Cardiac fibroblast (primary cell): ENCODE results near the gene ROR2.
A peak's percentile ranks its signal among the peaks of the same experiment; 100 is the strongest.
"Not testable (repeated sequence)": the region's sequence is repeated elsewhere in the genome, so short reads cannot be mapped to it uniquely, and the experiment has no call there.

Source experiments
- DNase-seq, 2 donors: peaks; one replicate each; pipeline versions ENCODE4 v3.0.0 to v3.0.0-alpha.2; 2010; ENCODE audit warnings: low read depth in 2 of 2
- H3K4me3 ChIP-seq, 2 donors: replicated peaks in 1 of 2; 1 replicate in 1 of 2; 2 replicates in 1 of 2; pipeline ENCODE4 v1.5.1; 2011; ENCODE audit warnings: low read depth in 2 of 2, low read length in 2 of 2, mild to moderate bottlenecking in 2 of 2, moderate library complexity in 1 of 2
- CTCF ChIP-seq: IDR thresholded peaks from one replicate; pipeline ENCODE4 v1.5.1; 2011; ENCODE audit warnings: low read depth, mild to moderate bottlenecking, low read length, inconsistent platforms

ROR2 gene

GRCh38 chr9:91558395-91558794 is 391.6 kb downstream of the ROR2 start:
- no peak for DNase-seq
- TF ChIP-seq CTCF = no peak
- H3K4me3 ChIP-seq = no peak overlapping the region

DNA sequence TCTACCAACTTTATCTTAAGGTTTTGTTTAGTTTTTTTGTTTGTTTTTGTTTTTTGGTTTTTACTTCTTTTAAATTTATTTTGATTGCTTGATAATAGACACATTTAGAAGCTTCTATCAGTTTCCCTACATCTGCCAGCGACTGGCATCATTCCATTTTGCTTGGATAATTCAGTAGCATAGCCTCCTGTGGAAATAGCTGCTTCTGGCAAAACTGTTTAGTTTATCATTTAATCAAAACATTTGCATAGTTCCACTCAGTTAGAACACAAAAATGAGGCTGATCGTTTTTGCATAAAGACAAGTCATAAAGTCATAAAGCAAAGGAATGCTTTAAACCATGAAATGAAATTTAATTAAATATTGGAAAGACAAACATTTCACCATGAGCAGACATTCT is 392.7 kb downstream of the ROR2 start:
- no peak overlapping the region for H3K4me3 ChIP-seq
- no peak for TF ChIP-seq CTCF
- DNase-seq = no peak

DNA sequence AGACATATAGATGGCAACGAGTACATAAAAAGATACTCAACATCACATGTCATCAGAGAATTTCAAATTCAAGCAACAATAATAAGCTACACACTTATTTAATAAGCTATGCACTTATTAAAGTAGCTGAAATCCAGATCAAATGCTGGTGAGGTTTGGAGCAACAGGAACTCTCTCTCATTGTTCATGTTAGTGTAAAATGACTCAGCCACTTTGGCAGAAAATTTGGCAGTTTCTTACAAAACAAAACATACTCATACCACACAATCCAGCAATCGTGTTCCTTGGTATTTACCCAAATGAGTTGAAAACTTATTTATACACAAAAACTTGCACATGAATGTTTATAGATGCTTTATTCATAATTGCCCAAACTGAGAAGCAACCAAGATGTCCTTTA is 394.9 kb downstream of the ROR2 start:
- DNase-seq = peak; percentile 42 to 69
- TF ChIP-seq CTCF = no peak
- no peak overlapping the region for H3K4me3 ChIP-seq

GRCh38 chr9:91549177-91549576 is 400.9 kb downstream of the ROR2 start:
- H3K4me3 ChIP-seq = no peak overlapping the region
- TF ChIP-seq CTCF = no peak
- DNase-seq = no peak

- TF ChIP-seq CTCF = no peak
- H3K4me3 ChIP-seq = no peak overlapping the region
- DNase-seq = no peak
Measured at GRCh38 chr9:91547081-91547480, 402.9 kb downstream of the ROR2 start.

DNA sequence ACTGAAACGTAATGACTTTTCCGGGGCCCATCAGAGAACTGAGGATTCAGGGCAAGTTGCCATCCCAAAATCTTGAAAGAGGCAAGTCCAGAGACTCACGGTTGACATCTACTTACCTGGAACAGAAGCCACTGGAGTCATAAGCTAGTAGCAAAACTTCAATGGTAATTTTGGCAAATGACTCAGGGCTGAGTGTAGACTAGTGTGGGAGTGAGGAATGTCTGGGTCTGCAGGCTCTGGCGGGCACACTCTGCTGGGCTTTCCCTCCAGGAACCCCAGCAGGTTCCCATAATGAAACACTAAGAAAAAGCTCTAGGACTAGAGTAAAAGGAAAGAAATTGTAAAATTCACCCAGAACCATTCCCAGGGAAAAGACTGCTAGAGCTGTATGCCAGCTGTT is 403.5 kb downstream of the ROR2 start:
- peak in 1 of 2 donors; percentile 60 for DNase-seq
- no peak for TF ChIP-seq CTCF
- H3K4me3 ChIP-seq = no peak overlapping the region

DNA sequence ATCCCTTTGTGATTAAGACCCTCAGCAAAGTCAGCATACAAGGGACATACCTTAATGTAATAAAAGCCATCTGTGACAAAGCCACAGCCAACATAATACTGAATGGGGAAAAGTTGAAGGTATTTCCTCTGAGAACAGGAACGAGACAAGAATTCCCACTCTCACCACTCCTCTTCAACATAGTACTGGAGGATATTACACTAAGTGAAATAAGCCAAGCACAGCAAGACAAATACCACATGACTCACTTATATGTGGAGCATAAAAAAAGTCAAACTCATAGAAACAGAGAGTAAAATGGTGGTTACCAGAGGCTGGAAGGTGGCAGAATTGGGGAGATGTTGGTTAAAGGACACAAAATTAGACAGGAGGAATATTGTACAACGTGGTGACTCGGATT is 408.3 kb downstream of the ROR2 start:
- peak in 1 of 2 donors; percentile 28 for DNase-seq
- TF ChIP-seq CTCF = no peak
- no peak overlapping the region for H3K4me3 ChIP-seq

GRCh38 chr9:91540506-91540905 is 409.5 kb downstream of the ROR2 start:
- H3K4me3 ChIP-seq, DNase-seq: not testable (repeated sequence)
